Prostate gland (tissue), 2 donors: ENCODE measurements around the gene EPS8. TPM values are rescaled to one million over a fixed set of nuclear protein-coding genes. Genes with fewer than 3 reads are reported as not detected.
A peak's percentile ranks its signal among the peaks of the same experiment; 100 is the strongest.

Experiments
- DNase-seq: peaks from one replicate; pipeline ENCODE4 v3.0.0-alpha.2; 2019; ENCODE audit warnings: low spot score
- H3K27ac ChIP-seq, 2 donors: fragments of 200-600 bp; sonication (generic); 2 replicates each; pipeline ENCODE4 v1.5.1; 2017 to 2019
- H3K27me3 ChIP-seq: fragments of 200-600 bp; sonication (generic); replicated peaks from 2 replicates; pipeline ENCODE4 v1.5.1; 2019; ENCODE audit not compliant: insufficient read depth
- H3K36me3 ChIP-seq, 2 donors: fragments of 200-600 bp; sonication (generic); 1 replicate in 1 of 2; 2 replicates in 1 of 2; pipeline versions ENCODE4 v1.5.1 to v1.8.1; 2017 to 2019
- H3K4me1 ChIP-seq: fragments of 200-600 bp; sonication (generic); replicated peaks from 2 replicates; pipeline ENCODE4 v1.5.1; 2019
- H3K4me3 ChIP-seq, 2 donors: fragments of 200-600 bp; sonication (generic); 2 replicates each; pipeline ENCODE4 v1.5.1; 2017 to 2019
- H3K9me3 ChIP-seq: fragments of 200-600 bp; sonication (generic); 2 replicates; pipeline ENCODE4 v1.5.1; 2017
- POLR2A ChIP-seq: fragments of 450-650 bp; IDR thresholded peaks from one replicate; pipeline ENCODE4 v1.6.1; 2016; ENCODE audit warnings: antibody characterized with exemption, mild to moderate bottlenecking
- POLR2AphosphoS5 ChIP-seq: sonication (generic); formaldehyde crosslinking; IDR thresholded peaks from one replicate; pipeline ENCODE4 v1.6.1; 2017; ENCODE audit warnings: antibody characterized with exemption
- WGBS: methylation state at CpG from one replicate; pipeline ENCODE4 v1.1.5; 2018; 5-methylcytosine and 5-hydroxymethylcytosine counted together
- intact Hi-C: fragments of 100-400 bp; cut with DNase I; formaldehyde crosslinking; loops from one replicate; pipeline ENCODE4 v1.14.2; 2022
- total RNA-seq, 2 donors: library from RNA; depleted of rRNA; stranded (reverse); fragments of >200 nt; gene quantifications; one replicate each; pipeline ENCODE4 v1.1.0, GENCODE V29; 2016
- TF ChIP-seq, protein P1 (sequence below), 4 experiments: fragments of 200-600 bp in 2 of 4; fragments of 450-650 bp in 2 of 4; sonication (generic) in 2 of 4; IDR thresholded peaks; 1 replicate in 3 of 4; 2 replicates in 1 of 4; pipeline ENCODE4 v1.5.1; 2016 to 2019; ENCODE audit warnings: antibody characterized with exemption in 4 of 4, mild to moderate bottlenecking in 2 of 4, moderate library complexity in 2 of 4

The EPS8 gene
- 10 to 100 TPM; 47.5 to 67.4 TPM for total RNA-seq

DNA sequence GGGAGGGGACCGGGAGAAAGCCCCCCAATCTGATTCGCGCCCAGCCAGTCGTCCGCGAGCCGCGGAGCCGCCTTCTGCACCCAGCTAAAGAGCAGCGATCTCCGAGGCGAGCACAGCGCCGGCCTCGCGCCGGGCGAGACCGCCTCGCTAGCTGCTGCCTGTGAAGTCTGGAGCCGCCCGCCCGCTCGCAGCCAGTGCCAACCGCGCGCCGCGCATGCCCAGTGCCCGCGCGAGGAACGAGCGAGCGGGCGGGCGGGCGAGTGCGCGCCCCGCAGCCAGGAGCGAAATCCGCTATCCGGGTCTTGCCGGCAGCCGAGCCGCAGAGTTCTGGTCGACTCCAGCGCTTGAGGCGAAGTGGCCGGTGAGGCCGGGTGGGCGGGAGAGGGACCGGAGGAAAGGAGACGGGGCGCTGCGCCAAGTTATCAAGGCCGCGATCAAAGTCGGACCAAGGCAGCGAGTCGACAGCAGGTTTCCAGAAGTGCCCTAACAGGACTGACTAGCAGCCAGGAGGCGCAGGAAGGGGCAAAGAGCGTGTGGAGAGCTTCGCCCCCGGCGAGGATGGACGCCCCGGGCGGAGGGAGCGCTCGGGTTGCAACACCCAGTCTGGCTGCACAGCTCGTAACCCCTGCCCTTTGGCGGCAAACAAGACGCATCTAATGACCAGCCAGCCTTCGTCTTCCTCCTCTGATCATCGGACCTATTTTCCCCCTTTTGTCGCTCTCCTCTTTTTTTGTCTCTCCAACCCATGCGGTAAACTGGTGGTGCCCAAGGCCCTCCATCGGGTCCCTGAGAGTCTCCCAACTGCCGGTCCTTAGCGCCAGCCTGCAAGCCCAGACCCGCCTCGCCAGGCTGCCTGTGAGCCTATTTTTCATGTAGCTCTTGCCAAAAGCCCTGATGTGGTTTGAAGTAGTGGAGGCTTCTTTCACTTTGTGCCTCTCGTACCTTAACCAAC, at the start of gene EPS8:
Gene EPS8 (minus strand): TSS at position 169 of the 952 bp plus-strand sequence. CDS start 106,437 bp downstream, outside the sequence.
- no peaks in the 10 kb centered on the region for H3K4me1 ChIP-seq
- WGBS = 1% methylated on average over 66 of the region's 85 CpGs
- H3K9me3 ChIP-seq = no peaks in the 10 kb centered on the region
- intact Hi-C loops = loop anchor here (5.0 to 10.0 kb wide), 4 partner anchors 95 to 1015 kb away; a partner anchor contains a TSS
- H3K36me3 ChIP-seq = no peaks in the 10 kb centered on the region
- TF ChIP-seq, protein P1, sequence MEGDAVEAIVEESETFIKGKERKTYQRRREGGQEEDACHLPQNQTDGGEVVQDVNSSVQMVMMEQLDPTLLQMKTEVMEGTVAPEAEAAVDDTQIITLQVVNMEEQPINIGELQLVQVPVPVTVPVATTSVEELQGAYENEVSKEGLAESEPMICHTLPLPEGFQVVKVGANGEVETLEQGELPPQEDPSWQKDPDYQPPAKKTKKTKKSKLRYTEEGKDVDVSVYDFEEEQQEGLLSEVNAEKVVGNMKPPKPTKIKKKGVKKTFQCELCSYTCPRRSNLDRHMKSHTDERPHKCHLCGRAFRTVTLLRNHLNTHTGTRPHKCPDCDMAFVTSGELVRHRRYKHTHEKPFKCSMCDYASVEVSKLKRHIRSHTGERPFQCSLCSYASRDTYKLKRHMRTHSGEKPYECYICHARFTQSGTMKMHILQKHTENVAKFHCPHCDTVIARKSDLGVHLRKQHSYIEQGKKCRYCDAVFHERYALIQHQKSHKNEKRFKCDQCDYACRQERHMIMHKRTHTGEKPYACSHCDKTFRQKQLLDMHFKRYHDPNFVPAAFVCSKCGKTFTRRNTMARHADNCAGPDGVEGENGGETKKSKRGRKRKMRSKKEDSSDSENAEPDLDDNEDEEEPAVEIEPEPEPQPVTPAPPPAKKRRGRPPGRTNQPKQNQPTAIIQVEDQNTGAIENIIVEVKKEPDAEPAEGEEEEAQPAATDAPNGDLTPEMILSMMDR (IDR thresholded peaks at IDR 0.05) = peak in 2 of 4 experiments; percentile 24 to 25
- TF ChIP-seq POLR2AphosphoS5 (peak; percentile 47), POLR2A (peak; percentile 94)
- H3K27me3 ChIP-seq = no peaks in the 10 kb centered on the region
- peak; percentile 86 for DNase-seq
- peak within 1 kb of the TSS; percentile 86 to 89 for H3K27ac ChIP-seq
- H3K4me3 ChIP-seq = peak within 1 kb of the TSS; percentile 64 to 72

DNA sequence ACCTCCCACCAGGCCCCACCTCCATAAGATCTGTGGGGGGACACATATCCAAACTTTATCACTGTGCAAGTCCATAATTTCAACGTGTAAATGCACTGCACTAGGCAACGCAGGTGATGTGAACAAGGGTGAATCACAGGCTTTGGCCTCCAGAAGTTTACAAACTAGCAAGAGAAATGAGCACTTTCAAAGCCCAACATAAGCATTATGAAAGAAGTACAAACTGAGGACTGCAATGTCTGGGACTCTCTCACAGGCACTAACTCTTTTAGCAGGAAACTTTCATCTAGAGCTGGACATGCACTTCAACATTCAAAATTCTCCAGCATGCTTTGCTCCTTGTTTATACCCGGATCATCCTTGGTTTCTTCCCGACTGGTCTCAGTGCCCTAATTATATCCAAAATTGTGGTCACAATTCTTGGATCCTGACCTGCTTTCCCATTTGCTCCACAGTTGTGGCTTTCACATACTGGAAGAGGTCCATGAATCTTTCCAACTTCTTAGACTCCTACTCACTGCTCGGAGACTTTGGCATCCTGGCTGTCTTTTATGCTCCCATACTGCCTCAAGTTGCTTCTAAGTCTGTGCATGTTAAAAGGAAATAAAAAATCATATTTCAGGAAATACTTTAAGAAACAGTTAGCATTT, 48.1 kb upstream of the EPS8 start:
- Histone ChIP-seq H3K4me3 (no peak overlapping the region), H3K4me1 (no peaks in the 10 kb centered on the region), H3K27me3 (no peaks in the 10 kb centered on the region), H3K36me3 (no peaks in the 10 kb centered on the region), H3K27ac (no peak overlapping the region), H3K9me3 (no peaks in the 10 kb centered on the region)
- 73% methylated on average over 5 of the region's 5 CpGs for WGBS
- TF ChIP-seq POLR2AphosphoS5 (no peak), POLR2A (no peak)
- TF ChIP-seq, protein P1 (IDR thresholded peaks at IDR 0.05) = no peak
- no peak for DNase-seq
- intact Hi-C loops = no loop called here

DNA sequence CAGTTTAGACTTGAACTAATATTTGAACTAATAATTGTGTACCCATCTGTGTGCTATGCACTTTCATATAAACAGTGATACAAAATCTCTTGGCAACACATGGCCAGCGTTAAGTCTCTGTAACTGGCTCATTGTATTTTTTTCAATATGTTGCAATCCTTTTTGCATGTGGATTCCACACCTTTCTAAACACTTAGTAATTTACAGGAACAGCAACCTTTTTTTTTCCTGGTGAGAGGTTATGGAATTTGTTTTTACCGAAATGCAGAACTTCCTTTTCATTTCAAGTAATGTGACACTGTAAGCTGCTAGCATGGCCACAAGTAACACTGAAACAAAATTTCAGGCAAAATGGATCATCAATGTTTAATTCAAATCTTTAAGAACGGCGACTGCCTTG, 45.4 kb upstream of the EPS8 start:
- Histone ChIP-seq H3K9me3 (no peaks in the 10 kb centered on the region), H3K27me3 (no peaks in the 10 kb centered on the region), H3K27ac (no peak overlapping the region), H3K36me3 (no peaks in the 10 kb centered on the region), H3K4me3 (no peak overlapping the region), H3K4me1 (no peaks in the 10 kb centered on the region)
- no peak for DNase-seq
- TF ChIP-seq, protein P1 (IDR thresholded peaks at IDR 0.05) = no peak
- no peak for TF ChIP-seq POLR2AphosphoS5
- no peak for TF ChIP-seq POLR2A
- whole genome bisulfite sequencing = 76% methylated on average over 4 of the region's 4 CpGs
- intact Hi-C loops = no loop called here

DNA sequence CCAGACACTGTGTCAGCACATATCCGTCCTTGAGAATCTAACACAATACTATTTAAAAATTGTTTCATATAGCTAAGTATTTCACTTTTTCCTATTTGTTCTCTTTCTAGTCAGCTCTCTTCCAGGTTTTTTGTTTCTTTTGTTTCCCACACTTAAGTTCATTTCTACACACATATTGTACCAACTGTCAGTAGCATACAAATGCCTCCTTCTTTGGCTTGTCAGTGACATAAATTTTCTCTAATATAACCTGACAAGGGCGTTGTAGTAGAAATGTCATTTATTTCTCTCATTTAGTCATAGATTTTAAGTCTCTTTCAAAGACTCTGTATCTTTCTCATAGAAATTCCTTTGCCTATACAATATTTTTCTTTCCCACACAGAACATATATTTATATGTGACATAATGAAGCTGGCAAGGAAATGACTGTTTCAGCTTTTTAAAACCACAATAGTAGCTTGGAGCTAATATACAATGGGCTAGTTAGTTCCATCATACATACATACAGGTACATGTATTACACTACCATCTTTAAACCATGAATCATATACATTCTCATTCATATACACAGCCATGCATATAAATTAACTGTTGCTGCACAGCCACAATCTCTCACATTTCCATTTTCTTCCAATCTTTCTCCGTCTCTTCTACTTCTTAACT, 42.3 kb upstream of the EPS8 start:
- Histone ChIP-seq H3K9me3 (no peaks in the 10 kb centered on the region), H3K27ac (no peak overlapping the region), H3K4me1 (no peaks in the 10 kb centered on the region), H3K4me3 (no peak overlapping the region), H3K27me3 (no peaks in the 10 kb centered on the region), H3K36me3 (no peaks in the 10 kb centered on the region)
- intact Hi-C loops = no loop called here
- WGBS = 89% methylated on average over 3 of the region's 3 CpGs
- DNase-seq = no peak
- TF ChIP-seq POLR2A (no peak), POLR2AphosphoS5 (no peak)
- TF ChIP-seq, protein P1 (IDR thresholded peaks at IDR 0.05) = no peak
